Neuronal stem cell (in vitro differentiated cells): ENCODE measurements around the gene KHDC1L.

Experiments used
- DNase-seq: peaks from one replicate; pipeline ENCODE4 v3.0.0-alpha.2; 2013; ENCODE audit warnings: low spot score
- H2AFZ ChIP-seq: one replicate; pipeline ENCODE4 v1.6.1; 2013; ENCODE audit warnings: mild to moderate bottlenecking, low read length, inconsistent platforms
- H2AK5ac ChIP-seq: 2 replicates; pipeline ENCODE4 v1.6.1; 2013; ENCODE audit warnings: low read depth, mild to moderate bottlenecking, inconsistent platforms, low read length, moderate library complexity, mixed read lengths
- H2BK120ac ChIP-seq: 2 replicates; pipeline ENCODE4 v1.6.1; 2013; ENCODE audit warnings: low read depth, mild to moderate bottlenecking, inconsistent platforms, low read length, moderate library complexity, mixed read lengths
- H2BK12ac ChIP-seq: one replicate; pipeline ENCODE4 v1.6.1; 2013; ENCODE audit warnings: low read length, inconsistent platforms
- H2BK15ac ChIP-seq: 2 replicates; pipeline ENCODE4 v1.6.1; 2013; ENCODE audit warnings: mild to moderate bottlenecking, low read length, inconsistent platforms, mixed read lengths
- H2BK5ac ChIP-seq: one replicate; pipeline ENCODE4 v1.6.1; 2013; ENCODE audit warnings: inconsistent platforms, mild to moderate bottlenecking, low read length, moderate library complexity
- H3K14ac ChIP-seq: one replicate; pipeline ENCODE4 v1.6.1; 2013; ENCODE audit warnings: low read length, inconsistent platforms
- H3K18ac ChIP-seq: 2 replicates; pipeline ENCODE4 v1.6.1; 2013; ENCODE audit warnings: low read length, inconsistent platforms
- H3K23ac ChIP-seq: 2 replicates; pipeline ENCODE4 v1.6.1; 2013; ENCODE audit warnings: low read depth, mild to moderate bottlenecking, mixed read lengths, low read length, inconsistent platforms; ENCODE audit not compliant: poor library complexity
- H3K27ac ChIP-seq: replicated peaks from 3 replicates; pipeline ENCODE4 v1.5.1; 2013; ENCODE audit warnings: low read length, inconsistent platforms
- H3K27me3 ChIP-seq, 3 experiments: 2 replicates each; pipeline ENCODE4 v1.6.1; 2013; ENCODE audit warnings: low read length in 3 of 3, mild to moderate bottlenecking in 2 of 3, inconsistent platforms in 1 of 3, low read depth in 1 of 3, mixed read lengths in 1 of 3, moderate library complexity in 1 of 3; ENCODE audit not compliant: control insufficient read depth in 3 of 3, insufficient read depth in 3 of 3
- H3K36me3 ChIP-seq, 2 donors: replicated peaks in 1 of 2; 2 replicates each; pipeline ENCODE4 v1.6.1; 2013; ENCODE audit warnings: low read length in 2 of 2; ENCODE audit not compliant: control insufficient read depth in 2 of 2, insufficient read depth in 2 of 2
- H3K4ac ChIP-seq: 2 replicates; pipeline ENCODE4 v1.6.1; 2013; ENCODE audit warnings: inconsistent platforms, mild to moderate bottlenecking, low read length, moderate library complexity
- H3K4me1 ChIP-seq, 2 donors: 1 replicate in 1 of 2; 2 replicates in 1 of 2; pipeline ENCODE4 v1.6.1; 2013; ENCODE audit warnings: low read length in 2 of 2, low read depth in 1 of 2; ENCODE audit not compliant: control insufficient read depth in 2 of 2, insufficient read depth in 1 of 2
- H3K4me2 ChIP-seq: one replicate; pipeline ENCODE4 v1.6.1; 2013; ENCODE audit warnings: mild to moderate bottlenecking, low read length, inconsistent platforms; ENCODE audit not compliant: insufficient read depth, poor library complexity, severe bottlenecking
- H3K4me3 ChIP-seq, 2 donors: 2 replicates each; pipeline ENCODE4 v1.5.1; 2013; ENCODE audit warnings: low read length in 2 of 2, mild to moderate bottlenecking in 2 of 2, inconsistent platforms in 1 of 2, moderate library complexity in 1 of 2
- H3K79me1 ChIP-seq: one replicate; pipeline ENCODE4 v1.6.1; 2013; ENCODE audit warnings: low read depth, mild to moderate bottlenecking, inconsistent platforms, low read length, moderate library complexity
- H3K9ac ChIP-seq: one replicate; pipeline ENCODE4 v1.6.1; 2013; ENCODE audit warnings: mild to moderate bottlenecking, low read depth, low read length, inconsistent platforms; ENCODE audit not compliant: poor library complexity
- H3K9me3 ChIP-seq, 2 donors: replicated peaks in 1 of 2; 2 replicates each; pipeline versions ENCODE3 to v1.6.1; 2013; ENCODE audit warnings: low read length in 2 of 2, mild to moderate bottlenecking in 2 of 2, inconsistent platforms in 1 of 2, low read depth in 1 of 2, mixed read lengths in 1 of 2, moderate library complexity in 1 of 2; ENCODE audit not compliant: control insufficient read depth in 2 of 2, insufficient read depth in 1 of 2
- H4K8ac ChIP-seq: one replicate; pipeline ENCODE4 v1.6.1; 2013; ENCODE audit warnings: low read depth, mild to moderate bottlenecking, inconsistent platforms, low read length, moderate library complexity
- H4K91ac ChIP-seq: one replicate; pipeline ENCODE4 v1.6.1; 2013; ENCODE audit warnings: low read length, low read depth, mild to moderate bottlenecking, inconsistent platforms; ENCODE audit not compliant: poor library complexity
- WGBS, 2 donors: extraction: QIAGEN DNeasy Blood & Tissue Kit; methylation state at CpG; one replicate each; pipeline ENCODE4 v1.1.7; 2013; ENCODE audit warnings: missing lambda C conversion rate in 2 of 2, mixed read lengths in 1 of 2; ENCODE audit not compliant: insufficient read length in 2 of 2, insufficient replicate concordance in 1 of 2; ENCODE audit errors: extremely low coverage in 2 of 2; 5-methylcytosine and 5-hydroxymethylcytosine counted together

Gene KHDC1L

DNA sequence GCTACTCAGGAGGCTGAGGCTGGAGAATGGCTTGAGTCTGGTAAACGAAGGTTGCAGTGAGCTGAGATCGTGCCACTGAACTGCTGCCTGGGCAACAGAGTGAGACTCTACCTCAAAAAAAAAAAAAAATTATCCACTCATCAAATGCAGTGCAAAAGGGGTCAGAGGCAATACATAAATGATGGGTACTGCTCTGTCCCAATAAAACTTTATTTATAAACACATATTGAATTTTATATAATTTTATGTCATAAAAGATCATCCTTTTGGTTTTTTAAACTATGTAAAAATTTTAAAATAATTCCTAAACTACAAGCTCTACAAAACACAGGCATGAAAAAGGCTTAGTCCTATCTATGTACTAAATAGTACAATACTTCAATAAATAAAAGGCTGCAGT is 27.4 kb upstream of the KHDC1L start:
- Histone ChIP-seq H4K91ac (no peak overlapping the region), H2BK12ac (no peak overlapping the region), H2BK5ac (no peak overlapping the region), H3K36me3 (no peaks in the 10 kb centered on the region), H3K23ac (no peak overlapping the region), H3K4me3 (no peak overlapping the region), H3K27me3 (no peaks in the 10 kb centered on the region), H3K27ac (no peak overlapping the region), H2BK15ac (no peak overlapping the region), H3K79me1 (no peaks in the 10 kb centered on the region), H3K14ac (no peak overlapping the region), H3K9ac (no peak overlapping the region), H2AFZ (no peak overlapping the region), H4K8ac (no peak overlapping the region), H3K4ac (no peak overlapping the region), H3K9me3 (no peaks in the 10 kb centered on the region), H2BK120ac (no peak overlapping the region), H2AK5ac (no peak overlapping the region), H3K4me1 (peaks cover 0 to 2% of the 10 kb centered on the region in 2 donors), H3K4me2 (no peak overlapping the region), H3K18ac (no peak overlapping the region)
- DNase-seq: no peak
- no CpG with 5 or more reads among the region's 2 CpGs for WGBS, 2 donors

DNA sequence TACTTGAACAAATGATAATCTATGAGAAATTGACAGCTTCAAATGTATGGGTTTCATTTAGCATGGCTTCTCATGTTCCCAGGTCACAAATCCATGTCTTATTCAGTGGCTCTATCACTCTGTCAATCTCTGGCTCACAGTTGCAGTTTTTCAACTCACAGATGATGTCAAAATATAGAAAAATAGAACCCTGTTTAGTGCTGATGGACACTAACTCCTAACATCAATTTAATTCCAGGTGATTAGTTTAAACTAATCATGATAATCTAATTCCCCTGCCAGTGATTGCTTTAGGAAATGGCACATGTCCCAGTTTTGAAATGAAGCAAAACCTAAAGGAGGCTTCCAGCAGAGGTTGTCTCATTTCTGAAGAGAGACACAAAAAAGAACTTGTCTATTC is 24.7 kb upstream of the KHDC1L start:
- H3K4me3 ChIP-seq: no peak overlapping the region
- H2BK12ac ChIP-seq: no peak overlapping the region
- no peaks in the 10 kb centered on the region for H3K9me3 ChIP-seq
- no peak overlapping the region for H3K9ac ChIP-seq
- H2BK15ac ChIP-seq: no peak overlapping the region
- no peak overlapping the region for H2BK120ac ChIP-seq
- no peak overlapping the region for H3K4ac ChIP-seq
- no peaks in the 10 kb centered on the region for H3K27me3 ChIP-seq
- H4K91ac ChIP-seq: no peak overlapping the region
- H2BK5ac ChIP-seq: no peak overlapping the region
- no peak overlapping the region for H3K4me2 ChIP-seq
- H3K23ac ChIP-seq: no peak overlapping the region
- no peak for DNase-seq
- H3K36me3 ChIP-seq: no peaks in the 10 kb centered on the region
- no peak overlapping the region for H3K27ac ChIP-seq
- no peaks in the 10 kb centered on the region for H3K79me1 ChIP-seq
- H2AFZ ChIP-seq: no peak overlapping the region
- H4K8ac ChIP-seq: no peak overlapping the region
- no peak overlapping the region for H3K18ac ChIP-seq
- H2AK5ac ChIP-seq: no peak overlapping the region
- H3K14ac ChIP-seq: no peak overlapping the region
- H3K4me1 ChIP-seq: peaks cover 0 to 2% of the 10 kb centered on the region in 2 donors

DNA sequence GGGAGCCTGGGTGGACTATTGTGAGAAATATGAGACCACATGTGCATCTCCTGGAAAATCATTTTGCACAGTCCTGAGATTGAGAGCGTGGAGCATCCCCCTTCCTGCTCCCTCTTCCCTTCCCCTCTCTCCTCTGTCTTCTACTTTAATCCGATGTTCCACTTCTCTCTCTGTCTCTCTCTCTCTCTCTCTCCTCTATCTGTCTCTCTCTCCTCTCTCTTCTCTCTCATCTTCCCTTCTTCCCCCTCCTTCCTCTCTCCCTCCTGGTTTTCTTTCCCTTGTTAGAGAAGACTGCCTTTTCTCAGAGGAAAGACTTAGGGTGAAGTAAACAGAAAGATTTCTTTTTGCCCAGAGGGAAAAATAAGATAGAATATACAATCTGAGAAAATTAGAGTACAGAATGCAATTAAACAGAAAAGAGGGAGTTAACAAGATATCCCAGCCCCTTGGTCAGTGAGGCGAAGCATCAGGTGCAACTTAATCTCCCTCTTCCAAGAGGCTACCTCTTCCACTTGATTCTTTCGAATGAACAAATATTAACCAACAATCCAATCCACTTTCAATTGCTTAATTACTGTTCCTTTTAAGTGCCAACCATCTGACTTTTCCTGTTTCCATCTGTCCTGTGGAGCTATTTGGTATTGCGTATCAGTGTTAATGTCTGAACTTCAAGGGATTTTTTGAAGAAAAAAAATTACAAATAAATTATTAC is 23.1 kb upstream of the KHDC1L start:
- no CpG with 5 or more reads among the region's 5 CpGs for WGBS, 2 donors
- Histone ChIP-seq H2BK120ac (no peak overlapping the region), H2AFZ (no peak overlapping the region)

DNA sequence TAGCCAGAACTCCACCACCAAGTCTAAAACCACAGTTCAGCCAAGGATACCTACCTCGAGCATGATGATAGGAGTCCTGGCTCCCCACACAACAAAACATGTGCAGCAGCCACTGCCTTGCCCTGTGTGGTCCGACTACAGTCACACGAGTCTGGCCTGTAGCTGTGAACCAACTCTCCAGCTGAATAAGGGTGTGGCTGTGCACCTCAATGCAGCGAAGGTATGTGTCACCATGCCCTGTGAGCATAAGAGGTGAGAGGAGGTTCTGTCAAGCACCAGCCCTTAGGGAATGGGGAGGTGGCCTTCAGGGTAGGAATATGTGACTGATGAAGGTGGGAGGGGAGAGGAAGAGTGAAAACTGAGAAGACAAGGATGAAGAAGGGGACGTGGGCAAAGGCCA is 16.7 kb upstream of the KHDC1L start:
- H3K18ac ChIP-seq: no peak overlapping the region
- no peak overlapping the region for H2AK5ac ChIP-seq
- no peak overlapping the region for H2BK120ac ChIP-seq
- H3K23ac ChIP-seq: no peak overlapping the region
- H3K27me3 ChIP-seq: no peaks in the 10 kb centered on the region
- H3K14ac ChIP-seq: no peak overlapping the region
- H2BK12ac ChIP-seq: no peak overlapping the region
- H3K36me3 ChIP-seq: no peaks in the 10 kb centered on the region
- WGBS, 2 donors: no CpG with 5 or more reads among the region's 5 CpGs
- no peaks in the 10 kb centered on the region for H3K4me1 ChIP-seq
- no peak overlapping the region for H2AFZ ChIP-seq
- peak overlapping the region in 1 of 2 donors; percentile 37 for H3K4me3 ChIP-seq
- no peaks in the 10 kb centered on the region for H3K9me3 ChIP-seq
- H3K4me2 ChIP-seq: no peak overlapping the region
- H2BK15ac ChIP-seq: no peak overlapping the region
- no peaks in the 10 kb centered on the region for H3K79me1 ChIP-seq
- H3K4ac ChIP-seq: no peak overlapping the region
- no peak for DNase-seq
- H3K9ac ChIP-seq: no peak overlapping the region
- H2BK5ac ChIP-seq: no peak overlapping the region
- H4K91ac ChIP-seq: peak overlapping the region; percentile 50
- no peak overlapping the region for H3K27ac ChIP-seq
- H4K8ac ChIP-seq: no peak overlapping the region

More for the DNA sequence above, 23.1 kb upstream of the KHDC1L start:
- H3K4ac ChIP-seq: no peak overlapping the region
- no peaks in the 10 kb centered on the region for H3K79me1 ChIP-seq
- no peak overlapping the region for H2BK12ac ChIP-seq
- H3K14ac ChIP-seq: no peak overlapping the region
- no peak overlapping the region for H3K18ac ChIP-seq
- no peaks in the 10 kb centered on the region for H3K36me3 ChIP-seq
- H2BK5ac ChIP-seq: no peak overlapping the region
- no peak overlapping the region for H2AK5ac ChIP-seq
- no peak overlapping the region for H2BK15ac ChIP-seq
- no peaks in the 10 kb centered on the region for H3K27me3 ChIP-seq
- H3K9me3 ChIP-seq: no peaks in the 10 kb centered on the region
- H3K9ac ChIP-seq: no peak overlapping the region
- H4K8ac ChIP-seq: no peak overlapping the region
- H3K4me1 ChIP-seq: peaks cover 0 to 2% of the 10 kb centered on the region in 2 donors
- DNase-seq: no peak
- H3K4me3 ChIP-seq: no peak overlapping the region
- no peak overlapping the region for H3K27ac ChIP-seq
- no peak overlapping the region for H3K4me2 ChIP-seq
- no peak overlapping the region for H4K91ac ChIP-seq
- H3K23ac ChIP-seq: no peak overlapping the region
